Activated CD8-positive, alpha-beta memory T cell treated with anti-CD3 and anti-CD28 coated beads for 36 hours (primary cell): ENCODE data around the gene SMIM35. TPM values are rescaled to one million over a fixed set of nuclear protein-coding genes. Genes with fewer than 3 reads are reported as not detected.

Source experiments
- CTCF ChIA-PET: fragments of 350-600 bp; sonication (Branson Sonifier 250); formaldehyde crosslinking; loops from one replicate; lab custom pipeline; 2021; ENCODE audit warnings: antibody characterized with exemption; lab: Charles Lee
- POLR2A ChIA-PET: fragments of 350-600 bp; sonication (Branson Sonifier 250); formaldehyde crosslinking; loops from one replicate; lab custom pipeline; 2021; ENCODE audit warnings: antibody characterized with exemption; lab: Charles Lee
- total RNA-seq, 2 experiments: library from RNA; stranded (reverse); gene quantifications; one replicate each; pipeline ENCODE4 v1.2.3, GENCODE V29; 2021

Gene SMIM35
- total RNA-seq, 2 experiments from 2014 or later = 0.13 to 0.32 TPM

DNA sequence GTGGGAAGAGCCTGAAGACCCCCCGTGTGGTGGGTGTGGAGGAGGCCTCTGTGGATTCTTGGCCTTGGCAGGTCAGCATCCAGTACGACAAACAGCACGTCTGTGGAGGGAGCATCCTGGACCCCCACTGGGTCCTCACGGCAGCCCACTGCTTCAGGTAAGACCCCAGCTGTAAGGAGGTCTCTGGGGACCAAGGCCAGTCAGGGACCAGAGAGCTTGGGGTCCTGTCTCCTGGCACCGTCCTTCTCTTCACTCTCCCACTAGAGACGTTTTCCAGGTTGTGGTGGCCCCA is 24.9 kb upstream of the SMIM35 start:
- ChIA-PET CTCF (no interaction called here), POLR2A (no interaction called here)

- CTCF ChIA-PET = interaction anchor here (0.7 kb wide), 1 partner anchor 892 kb away, joined by 3 read pairs; no protein-coding TSS in a partner anchor
- POLR2A ChIA-PET = no interaction called here
Measured at GRCh38 chr11:118111019-118111743, 24.4 kb upstream of the SMIM35 start.

DNA sequence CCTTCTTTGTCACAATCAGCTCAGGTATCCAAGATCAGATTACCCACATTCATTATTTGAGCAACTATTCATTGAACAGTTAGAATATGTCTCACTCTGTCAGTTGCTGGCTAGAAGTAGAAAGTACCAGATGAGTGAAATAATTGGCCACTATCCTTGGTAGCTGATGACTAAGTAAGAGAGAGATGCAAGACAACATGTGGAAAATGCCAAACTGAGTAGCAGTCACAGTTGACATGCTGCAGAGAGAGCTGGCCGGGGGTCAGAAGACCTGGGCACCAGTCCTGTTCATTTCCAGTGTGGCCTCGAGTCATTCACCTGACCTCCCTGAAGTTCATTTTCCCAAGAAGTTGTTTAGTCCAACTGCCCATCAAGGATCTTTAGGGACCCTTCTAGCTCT is 22.5 kb upstream of the SMIM35 start:
- ChIA-PET CTCF (interaction anchor here (0.6 to 0.9 kb wide), 2 partner anchors 8 to 47 kb away, joined by 3 read pairs; no protein-coding TSS in a partner anchor), POLR2A (no interaction called here)

- ChIA-PET CTCF (interaction anchor here (0.9 kb wide), 1 partner anchor 48 kb away, joined by 3 read pairs; no protein-coding TSS in a partner anchor), POLR2A (no interaction called here)
Measured at GRCh38 chr11:118108513-118108912, 21.8 kb upstream of the SMIM35 start.

GRCh38 chr11:118106789-118107335 is 20.1 kb upstream of the SMIM35 start:
- CTCF ChIA-PET = no interaction called here
- POLR2A ChIA-PET = no interaction called here

GRCh38 chr11:118105657-118106305 is 19.0 kb upstream of the SMIM35 start:
- POLR2A ChIA-PET = no interaction called here
- CTCF ChIA-PET = no interaction called here

- POLR2A ChIA-PET = no interaction called here
- CTCF ChIA-PET = no interaction called here
Measured at GRCh38 chr11:118104491-118104890, 17.7 kb upstream of the SMIM35 start.

- CTCF ChIA-PET = no interaction called here
- POLR2A ChIA-PET = no interaction called here
Measured at GRCh38 chr11:118102721-118103261, 16.0 kb upstream of the SMIM35 start.

DNA sequence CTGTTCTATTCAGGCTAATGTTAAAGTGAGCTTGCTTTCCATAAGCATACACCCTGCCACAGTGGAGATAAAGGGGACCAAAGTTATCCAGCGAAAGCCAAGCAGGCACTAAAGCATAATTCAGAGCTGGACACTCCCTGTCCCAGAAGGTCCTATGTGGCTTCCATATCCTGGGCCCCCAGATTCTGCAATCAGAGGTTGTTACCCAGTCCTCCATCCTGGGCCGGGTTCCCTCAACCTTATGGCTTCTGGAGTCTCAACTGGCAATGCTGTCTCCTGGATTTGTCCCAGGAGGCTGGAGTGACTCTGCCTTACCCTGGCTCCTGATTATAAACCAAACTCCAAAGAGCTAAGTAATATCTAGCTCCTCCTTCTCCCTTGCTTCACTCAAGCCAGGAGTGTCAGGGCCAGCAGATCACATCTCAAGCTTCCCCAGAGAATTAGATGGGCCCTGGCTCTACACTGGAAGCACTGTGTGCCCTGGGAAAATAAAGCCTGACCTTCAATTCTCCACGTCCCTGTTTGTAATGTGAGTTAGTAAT is 14.0 kb upstream of the SMIM35 start:
- ChIA-PET CTCF (interaction anchor here (1.2 kb wide), 1 partner anchor 9 kb away, joined by 3 read pairs; no protein-coding TSS in a partner anchor), POLR2A (no interaction called here)

DNA sequence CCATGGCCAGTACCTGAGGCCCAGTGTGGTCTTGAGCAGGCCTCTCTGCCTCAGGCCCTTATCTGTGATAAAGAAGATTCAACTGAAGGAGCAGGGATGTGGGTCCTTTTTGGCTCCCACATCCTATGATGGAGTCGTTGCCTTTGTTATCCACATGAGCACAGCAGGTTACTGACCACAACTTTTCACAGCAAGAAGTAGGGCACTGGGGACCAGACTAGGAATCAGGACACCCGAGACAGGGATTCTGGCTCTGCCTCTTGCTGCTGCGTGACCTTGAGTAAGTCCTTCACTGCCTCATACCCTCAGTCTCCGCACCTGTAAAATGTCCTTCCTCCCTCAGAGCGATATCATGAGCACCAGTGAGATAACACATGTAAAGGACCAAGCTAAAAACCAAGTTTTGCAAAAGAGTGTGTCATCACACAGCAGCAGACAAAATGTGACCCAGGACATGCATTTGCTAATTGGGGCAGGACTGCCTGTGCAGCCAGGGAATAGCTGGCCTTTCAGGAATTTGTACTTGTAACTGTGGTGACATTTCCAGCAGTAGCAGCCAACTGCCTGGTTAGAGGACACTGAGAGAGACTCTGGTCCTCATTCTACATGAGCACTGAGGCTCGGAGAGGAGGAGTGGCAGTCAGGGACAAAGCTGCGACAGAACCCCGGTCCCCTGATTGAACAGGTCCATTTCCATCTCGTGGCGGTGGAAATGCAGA is 13.2 kb upstream of the SMIM35 start:
- POLR2A ChIA-PET = no interaction called here
- CTCF ChIA-PET = no interaction called here

DNA sequence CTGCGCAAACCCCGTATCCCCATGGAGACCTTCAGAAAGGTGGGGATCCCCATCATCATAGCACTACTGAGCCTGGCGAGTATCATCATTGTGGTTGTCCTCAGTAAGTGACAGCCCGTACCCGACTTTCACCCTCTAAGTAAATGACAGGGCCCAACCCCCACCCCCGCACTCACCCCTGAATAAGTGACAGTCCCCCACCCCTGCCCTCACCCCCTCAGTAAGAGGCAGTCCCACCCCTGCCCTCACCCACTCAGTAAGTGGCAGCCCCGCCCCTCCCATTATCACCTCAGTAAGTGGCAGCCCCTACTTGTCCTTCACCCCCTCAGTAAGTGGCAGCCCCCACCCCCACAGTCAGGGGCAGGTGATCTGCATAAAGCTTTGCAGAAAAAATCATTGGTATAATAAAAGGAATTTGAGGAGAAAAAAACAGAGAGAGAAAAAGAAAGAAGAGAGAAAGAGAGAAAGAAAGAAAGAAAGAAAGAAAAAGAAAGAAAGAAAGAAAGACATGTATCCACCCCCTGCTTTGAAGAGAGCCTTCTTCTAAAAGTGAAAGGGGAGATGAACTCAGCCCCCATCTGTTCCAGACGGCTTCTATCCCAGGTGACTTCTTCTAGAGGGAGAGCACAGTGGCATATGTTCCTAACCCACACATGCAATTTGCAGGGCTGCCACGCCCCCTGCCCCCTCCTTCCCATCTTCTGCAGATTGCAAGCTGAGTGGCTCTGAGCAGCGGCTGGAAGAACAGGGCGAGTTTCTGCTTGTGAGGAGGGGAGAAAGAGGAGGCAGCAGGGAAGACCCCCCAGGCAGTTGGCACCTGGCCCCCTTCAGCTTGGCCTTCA is 12.5 kb upstream of the SMIM35 start:
- POLR2A ChIA-PET = no interaction called here
- CTCF ChIA-PET = interaction anchor here (0.7 kb wide), 1 partner anchor 153 kb away, joined by 4 read pairs; no protein-coding TSS in a partner anchor

DNA sequence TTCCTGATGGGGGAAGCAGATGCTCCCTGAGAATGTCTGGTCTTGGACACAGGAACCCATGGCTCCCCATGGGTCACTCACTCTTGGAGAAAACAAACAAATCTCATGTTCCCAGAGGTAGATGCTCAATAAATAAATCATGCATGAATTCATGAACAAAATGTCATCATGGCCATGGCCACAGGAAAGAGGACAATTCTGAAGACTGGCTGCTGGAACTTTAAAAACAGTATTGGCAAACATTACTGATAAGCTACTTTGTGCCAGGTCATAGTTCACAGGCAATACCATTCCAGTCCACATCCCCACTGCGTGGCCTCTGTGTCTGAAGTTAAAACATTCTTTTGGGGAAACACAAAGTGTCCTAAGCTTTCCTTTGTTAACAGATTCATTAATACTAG is 9.2 kb upstream of the SMIM35 start:
- CTCF ChIA-PET = no interaction called here
- POLR2A ChIA-PET = no interaction called here

DNA sequence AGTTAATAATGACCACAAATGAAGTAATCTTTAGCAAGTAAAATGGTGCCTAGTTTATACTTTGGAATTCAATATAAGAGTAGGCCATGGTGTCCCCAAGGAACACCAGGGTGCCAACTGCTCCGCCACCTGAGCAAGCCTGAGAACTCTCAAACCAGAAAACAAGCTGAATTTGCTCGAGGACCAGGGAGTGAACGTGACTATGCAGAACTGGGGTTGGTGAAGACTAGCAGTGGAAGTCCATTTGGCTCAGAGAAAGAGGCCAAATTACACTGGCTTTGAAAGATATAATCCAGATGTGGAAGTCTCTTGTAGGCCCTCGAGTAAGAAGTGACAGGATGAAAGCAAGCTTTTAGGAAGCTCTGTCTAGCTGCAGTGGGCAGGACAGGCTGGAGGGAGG is 8.7 kb upstream of the SMIM35 start:
- POLR2A ChIA-PET = no interaction called here
- CTCF ChIA-PET = no interaction called here

GRCh38 chr11:118092907-118093571 is 6.3 kb upstream of the SMIM35 start:
- CTCF ChIA-PET = interaction anchor here (0.6 kb wide), 1 partner anchor 424 kb away, joined by 4 read pairs; no protein-coding TSS in a partner anchor

DNA sequence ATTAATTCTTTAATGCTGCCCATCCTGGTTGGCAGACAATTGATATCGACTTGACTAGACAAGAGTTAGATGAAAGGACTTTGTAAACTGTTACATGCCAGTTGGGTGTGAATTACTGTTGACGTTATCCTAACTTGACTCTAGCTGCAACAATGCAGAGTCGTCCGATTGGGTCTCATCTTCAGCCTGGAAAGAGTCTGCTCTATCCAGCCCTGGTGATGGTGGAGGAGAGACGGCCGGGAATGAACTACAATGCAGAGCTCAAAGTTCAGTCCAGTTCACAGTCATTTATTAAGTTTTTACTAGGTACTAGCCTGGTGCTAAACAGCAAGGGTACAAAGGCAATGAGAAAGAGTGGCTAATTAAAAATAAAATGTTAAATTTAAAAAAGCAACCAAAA is 4.9 kb upstream of the SMIM35 start:
- CTCF ChIA-PET = no interaction called here

More at GRCh38 chr11:118092907-118093571, 6.3 kb upstream of the SMIM35 start:
- POLR2A ChIA-PET = no interaction called here

GRCh38 chr11:118090545-118091162 is 3.9 kb upstream of the SMIM35 start:
- CTCF ChIA-PET = interaction anchor here (0.6 kb wide), 1 partner anchor 11 kb away, joined by 3 read pairs; no protein-coding TSS in a partner anchor
- POLR2A ChIA-PET = interaction anchor here (0.6 kb wide), 1 partner anchor 10 kb away, joined by 3 read pairs; no protein-coding TSS in a partner anchor

More for the DNA sequence above, 4.9 kb upstream of the SMIM35 start:
- POLR2A ChIA-PET = no interaction called here

- POLR2A ChIA-PET = no interaction called here
- CTCF ChIA-PET = no interaction called here
Measured at GRCh38 chr11:118088531-118088930, 1.8 kb upstream of the SMIM35 start.
